GM13976 (cell line): Measurements from ENCODE around the gene METTL23.

Experiments used
- DNase-seq: peaks from one replicate; pipeline ENCODE4 v3.0.0; 2012; ENCODE audit warnings: low spot score
- in situ Hi-C: fragments of 300-500 bp; cut with MboI; formaldehyde crosslinking; loops from one replicate; pipeline ENCODE4 v1.12.0; 2022; ENCODE audit warnings: low sequenced_read_pairs, mixed read lengths, inconsistent platforms; ENCODE audit not compliant: unreplicated experiment
- TF ChIP-seq, protein P1 (sequence below): IDR thresholded peaks from 2 replicates; pipeline ENCODE4 v1.5.1; 2012; ENCODE audit warnings: borderline replicate concordance, mild to moderate bottlenecking; ENCODE audit not compliant: insufficient read depth; ENCODE audit errors: extremely low read depth, missing control alignments, control extremely low read depth

The METTL23 gene

DNA sequence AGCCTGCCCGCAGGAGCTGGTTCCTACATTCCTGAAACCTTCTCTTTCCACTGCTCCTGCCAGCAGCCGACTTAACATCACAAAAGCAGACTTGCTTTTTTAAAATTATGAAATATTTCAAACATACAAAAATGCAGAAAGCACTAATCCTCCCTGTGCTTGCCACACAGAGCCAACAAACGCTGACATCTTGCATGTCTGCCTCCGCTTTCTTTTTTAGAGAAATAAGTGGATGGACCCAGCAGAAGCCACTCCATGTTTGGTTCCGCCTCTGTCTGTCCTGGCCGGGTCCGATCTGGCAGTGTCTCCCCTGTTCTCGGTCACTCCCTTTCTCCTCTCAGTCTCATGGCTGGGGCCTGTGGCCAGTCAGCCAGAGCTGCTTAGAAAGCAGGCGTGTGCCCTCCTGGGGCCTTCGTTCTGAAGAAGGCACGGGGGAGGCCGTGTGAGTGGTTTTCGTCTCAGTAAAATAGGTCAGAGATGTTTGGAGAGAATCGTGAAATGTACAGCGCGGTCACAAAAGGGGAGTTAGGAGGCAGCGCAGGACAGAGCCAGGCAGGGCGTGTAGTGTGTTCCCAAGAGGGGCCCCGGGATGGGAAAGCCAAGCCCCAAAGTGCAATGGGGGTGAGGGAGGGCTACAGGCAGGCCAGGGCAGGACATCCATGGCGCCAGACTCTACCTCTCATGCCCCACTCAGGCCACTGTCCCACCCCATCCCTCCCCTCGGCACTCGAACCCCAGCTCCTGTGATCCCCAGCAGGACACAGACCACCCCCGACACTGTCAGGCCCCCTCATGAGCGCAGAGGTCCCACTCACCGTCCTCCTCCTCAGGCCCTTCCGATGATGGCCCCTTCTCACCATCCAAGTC lies 39.1 kb upstream of the METTL23 start:
- TF ChIP-seq, protein P1, sequence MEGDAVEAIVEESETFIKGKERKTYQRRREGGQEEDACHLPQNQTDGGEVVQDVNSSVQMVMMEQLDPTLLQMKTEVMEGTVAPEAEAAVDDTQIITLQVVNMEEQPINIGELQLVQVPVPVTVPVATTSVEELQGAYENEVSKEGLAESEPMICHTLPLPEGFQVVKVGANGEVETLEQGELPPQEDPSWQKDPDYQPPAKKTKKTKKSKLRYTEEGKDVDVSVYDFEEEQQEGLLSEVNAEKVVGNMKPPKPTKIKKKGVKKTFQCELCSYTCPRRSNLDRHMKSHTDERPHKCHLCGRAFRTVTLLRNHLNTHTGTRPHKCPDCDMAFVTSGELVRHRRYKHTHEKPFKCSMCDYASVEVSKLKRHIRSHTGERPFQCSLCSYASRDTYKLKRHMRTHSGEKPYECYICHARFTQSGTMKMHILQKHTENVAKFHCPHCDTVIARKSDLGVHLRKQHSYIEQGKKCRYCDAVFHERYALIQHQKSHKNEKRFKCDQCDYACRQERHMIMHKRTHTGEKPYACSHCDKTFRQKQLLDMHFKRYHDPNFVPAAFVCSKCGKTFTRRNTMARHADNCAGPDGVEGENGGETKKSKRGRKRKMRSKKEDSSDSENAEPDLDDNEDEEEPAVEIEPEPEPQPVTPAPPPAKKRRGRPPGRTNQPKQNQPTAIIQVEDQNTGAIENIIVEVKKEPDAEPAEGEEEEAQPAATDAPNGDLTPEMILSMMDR: no peak
- DNase-seq: no peak
- in situ Hi-C loops: no loop called here

DNA sequence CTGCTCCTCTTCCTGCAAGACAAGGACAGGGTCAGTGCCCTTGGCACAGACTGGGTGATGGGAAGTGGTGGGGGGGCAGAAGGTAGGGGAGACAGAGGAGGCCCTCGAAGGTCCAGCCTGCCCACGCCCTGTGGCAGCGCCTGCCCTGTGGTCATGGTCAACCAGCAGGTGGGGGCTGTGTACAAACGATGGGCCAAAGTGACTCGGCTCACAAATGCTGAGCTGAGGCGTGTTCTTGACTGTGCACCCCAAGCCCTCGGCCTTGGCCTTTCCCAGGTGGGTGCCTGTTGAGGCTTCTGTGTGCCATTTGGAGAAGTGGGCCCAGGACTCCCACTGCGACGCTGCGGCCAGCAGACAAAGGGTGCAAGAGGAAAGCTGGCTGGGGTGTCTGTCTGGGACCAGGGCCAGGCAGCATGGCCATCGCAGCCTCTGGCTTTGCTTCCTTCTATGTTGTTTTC lies 38.4 kb upstream of the METTL23 start:
- DNase-seq: no peak
- TF ChIP-seq, protein P1: no peak
- in situ Hi-C loops: no loop called here

DNA sequence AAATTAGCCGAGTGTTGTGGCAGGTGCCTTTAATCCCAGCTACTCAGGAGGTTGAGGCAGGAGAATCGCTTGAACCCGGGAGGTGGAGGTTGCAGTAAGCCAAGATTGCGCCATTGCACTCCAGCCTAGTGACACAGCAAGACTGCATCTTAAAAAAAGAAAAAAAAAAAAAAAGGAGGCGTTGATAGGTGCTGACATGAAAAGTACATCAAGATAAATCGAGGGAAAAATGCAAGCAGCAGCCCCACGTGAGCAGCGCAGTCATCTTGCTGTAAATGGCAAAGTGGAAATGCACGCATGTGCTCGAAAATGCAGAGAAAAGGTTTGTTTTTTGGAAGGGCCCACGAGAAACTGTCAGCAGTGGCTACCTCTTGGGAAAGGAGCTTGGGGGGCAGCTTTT lies 36.8 kb upstream of the METTL23 start:
- no peak for DNase-seq
- in situ Hi-C loops: no loop called here
- TF ChIP-seq, protein P1: no peak

DNA sequence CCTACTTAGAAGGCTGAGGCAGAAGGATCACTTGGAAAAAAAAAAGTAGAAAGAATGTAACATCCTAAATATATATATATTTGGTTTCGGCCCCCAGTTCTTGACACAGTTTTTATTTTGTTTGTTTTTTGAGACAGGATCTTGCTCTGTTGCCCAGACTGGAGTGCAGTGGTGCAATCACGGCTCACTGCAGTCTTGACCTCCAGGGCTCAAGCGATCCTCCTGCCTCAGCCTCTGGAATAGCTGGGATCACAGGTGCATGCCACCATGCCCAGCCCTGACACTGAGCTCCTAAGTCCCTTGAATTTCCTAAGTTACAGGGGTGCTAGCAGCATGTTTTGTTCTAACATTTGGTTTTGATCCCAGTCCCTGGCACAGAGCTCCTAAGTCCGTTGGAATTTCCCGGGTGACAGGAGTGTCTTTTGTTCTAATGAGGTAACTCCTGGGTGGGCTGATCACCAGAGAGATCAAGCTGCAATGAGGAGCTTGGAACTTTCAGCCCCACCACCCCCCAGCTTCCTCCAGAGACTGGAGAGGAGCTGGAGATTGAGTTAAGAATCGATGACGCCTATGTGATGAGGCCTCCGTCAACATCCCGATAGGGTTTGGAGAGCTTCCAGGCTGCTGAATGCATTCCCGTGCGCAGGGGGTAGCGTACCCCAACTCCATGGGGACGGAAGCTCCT lies 35.9 kb upstream of the METTL23 start:
- TF ChIP-seq, protein P1: no peak
- DNase-seq: no peak
- in situ Hi-C loops: no loop called here

DNA sequence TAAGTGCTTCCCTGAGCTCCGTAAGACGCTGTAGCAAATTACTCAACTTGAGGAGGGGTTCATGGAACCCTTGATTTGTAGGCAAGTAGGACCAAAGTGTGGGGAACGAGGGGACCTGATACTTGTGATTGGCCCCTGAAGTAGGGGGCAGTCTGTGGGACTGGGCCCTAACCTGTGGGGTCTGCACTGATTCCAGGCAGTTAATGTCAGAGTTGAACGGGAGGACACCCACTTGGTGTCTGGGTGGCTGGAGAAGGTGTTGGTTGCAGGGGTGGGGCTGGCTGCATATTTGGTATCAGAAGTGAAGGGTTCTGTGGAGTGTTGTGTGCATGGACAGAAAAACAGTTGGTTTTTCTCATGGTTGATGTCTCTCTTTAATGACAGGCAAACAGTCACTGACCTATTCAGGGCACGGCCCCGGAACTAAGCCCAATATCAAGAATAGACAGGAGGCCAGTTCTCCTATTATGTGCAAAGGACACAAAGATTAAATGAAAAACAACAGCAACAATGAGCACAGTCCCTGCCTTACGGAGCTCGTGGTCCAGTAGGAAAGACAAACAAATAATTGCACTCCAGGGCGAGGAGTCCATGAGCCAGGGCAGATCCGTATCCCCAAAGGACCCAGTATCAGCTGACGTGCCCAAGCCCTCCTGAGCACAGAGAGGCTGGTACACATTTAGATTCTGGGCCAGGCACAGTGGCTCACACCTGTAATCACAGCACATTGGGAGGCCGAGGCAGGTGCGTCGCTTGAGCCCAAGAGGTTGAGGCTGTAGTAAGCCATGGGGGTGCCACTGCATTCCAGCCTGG lies 35.1 kb upstream of the METTL23 start:
- DNase-seq: no peak
- TF ChIP-seq, protein P1: no peak
- in situ Hi-C loops: no loop called here
